ENCODE data around the gene SPECC1.
A peak's percentile ranks its signal among the peaks of the same experiment; 100 is the strongest.
"Not testable (repeated sequence)": the region's sequence is repeated elsewhere in the genome, so short reads cannot be mapped to it uniquely, and the experiment has no call there.

SPECC1 gene

GRCh38 chr17:20206068-20206467, 196.9 kb downstream of the SPECC1 start:
- DNase-seq (ENCODE audit: low read depth in 2 of 2), result peak in 1 of 2 donors; percentile 3

GRCh38 chr17:20206591-20206990, 197.4 kb downstream of the SPECC1 start:
- no peak for DNase-seq (ENCODE audit: low read depth in 2 of 2)

- no peak for DNase-seq (ENCODE audit: low read depth in 2 of 2)
These were observed 198.3 kb downstream of the SPECC1 start for GRCh38 chr17:20207262-20207985.

GRCh38 chr17:20208717-20209116, 199.6 kb downstream of the SPECC1 start:
- no peak for DNase-seq (ENCODE audit: low read depth in 2 of 2)

- no peak for DNase-seq (ENCODE audit: low read depth in 2 of 2)
These were observed 201.0 kb downstream of the SPECC1 start for GRCh38 chr17:20210180-20210579.

GRCh38 chr17:20210614-20211013, 201.5 kb downstream of the SPECC1 start:
- DNase-seq (ENCODE audit: low read depth in 2 of 2), result no peak

- DNase-seq (ENCODE audit: low read depth in 2 of 2), result no peak
These were observed 202.1 kb downstream of the SPECC1 start for GRCh38 chr17:20211246-20211645.

- DNase-seq (ENCODE audit: low read depth in 2 of 2), result no peak
These were observed 204.3 kb downstream of the SPECC1 start for GRCh38 chr17:20213449-20213848.

- no peak for DNase-seq (ENCODE audit: low read depth in 2 of 2)
These were observed 205.6 kb downstream of the SPECC1 start for GRCh38 chr17:20214794-20215193.

- no peak for DNase-seq (ENCODE audit: low read depth in 2 of 2)
These were observed 207.1 kb downstream of the SPECC1 start for GRCh38 chr17:20216154-20216815.

- no peak for DNase-seq (ENCODE audit: low read depth in 2 of 2)
These were observed 207.7 kb downstream of the SPECC1 start for GRCh38 chr17:20216853-20217252.

- DNase-seq (ENCODE audit: low read depth in 2 of 2), result no peak
These were observed 208.5 kb downstream of the SPECC1 start for GRCh38 chr17:20217677-20218076.

- DNase-seq (ENCODE audit: low read depth in 2 of 2), result no peak
These were observed 209.1 kb downstream of the SPECC1 start for GRCh38 chr17:20218272-20218671.

GRCh38 chr17:20223808-20224328, 214.7 kb downstream of the SPECC1 start:
- no peak for DNase-seq (ENCODE audit: low read depth in 2 of 2)

- no peak for DNase-seq (ENCODE audit: low read depth in 2 of 2)
These were observed 215.2 kb downstream of the SPECC1 start for GRCh38 chr17:20224379-20224778.

- DNase-seq (ENCODE audit: low read depth in 2 of 2), result no peak
These were observed 216.3 kb downstream of the SPECC1 start for GRCh38 chr17:20225162-20226115.

GRCh38 chr17:20226814-20227482, 217.8 kb downstream of the SPECC1 start:
- DNase-seq (ENCODE audit: low read depth in 2 of 2), result peak; percentile 70 to 72

GRCh38 chr17:20227720-20228370, 218.7 kb downstream of the SPECC1 start:
- DNase-seq (ENCODE audit: low read depth in 2 of 2), result not testable (repeated sequence)

GRCh38 chr17:20228410-20228809, 219.3 kb downstream of the SPECC1 start:
- DNase-seq (ENCODE audit: low read depth in 2 of 2), result no peak

GRCh38 chr17:20228860-20229259, 219.7 kb downstream of the SPECC1 start:
- no peak for DNase-seq (ENCODE audit: low read depth in 2 of 2)

GRCh38 chr17:20230924-20231323, 221.8 kb downstream of the SPECC1 start:
- DNase-seq (ENCODE audit: low read depth in 2 of 2), result no peak

All from stimulated activated CD4-positive, alpha-beta T cell treated with anti-CD3 and anti-CD28 coated beads, Interleukin-4, amount 100 ng/mL, for 48 hours (primary cell).